ENCODE measurements around the gene CEP57L1. TPM values are rescaled to one million over a fixed set of nuclear protein-coding genes. Genes with fewer than 3 reads are reported as not detected.
"Not testable (repeated sequence)": the region's sequence is repeated elsewhere in the genome, so short reads cannot be mapped to it uniquely, and the experiment has no call there.

The CEP57L1 gene
- total and polyA plus RNA-seq, 2 donors (not counting 1 experiment from before 2014, with no cell fraction given) = 18.6 to 36.0 TPM

DNA sequence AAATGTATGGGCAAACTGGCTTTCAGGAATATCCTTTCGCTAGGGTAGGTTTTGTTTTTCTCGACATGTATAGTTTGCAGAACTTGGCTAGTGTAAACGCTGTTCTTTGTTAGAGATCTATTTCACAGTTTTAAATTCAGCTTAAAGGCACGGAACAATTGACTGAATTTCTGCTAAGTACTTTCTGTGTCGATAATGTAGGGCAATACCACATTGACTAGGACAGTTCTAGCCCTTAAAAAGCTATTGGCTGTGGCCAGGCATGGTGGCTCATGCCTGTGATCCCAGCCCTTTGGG is 92.8 kb downstream of the CEP57L1 start:
- Histone ChIP-seq H3K9ac (ENCODE audit: insufficient read depth, low read length) (no peak overlapping the region), H3K27me3 (ENCODE audit: control insufficient read depth, insufficient read depth, low read length) (peaks cover 9% of the 10 kb centered on the region), H3K79me2 (ENCODE audit: control insufficient read depth, insufficient read depth, low read length) (no peaks in the 10 kb centered on the region), H4K20me1 (ENCODE audit: control insufficient read depth, extremely low read depth, insufficient read depth, low read length) (no peaks in the 10 kb centered on the region), H2AFZ (ENCODE audit: low read length) (no peak overlapping the region), H3K4me3 (replicated peaks in 1 of 4; ENCODE audit: control extremely low read depth in 1 of 4, insufficient read depth in 1 of 4, low read depth in 3 of 4, low read length in 4 of 4) (no peak overlapping the region), H3K27ac (ENCODE audit: insufficient read depth, low read length) (no peak overlapping the region), H3K9me3 (ENCODE audit: control insufficient read depth, insufficient read depth, low read depth, low read length) (no peaks in the 10 kb centered on the region), H3K36me3 (ENCODE audit: control insufficient read depth, insufficient read depth, low read length) (no peaks in the 10 kb centered on the region), H3K4me2 (ENCODE audit: extremely low read depth, insufficient read depth, low read length) (no peak overlapping the region), H3K4me1 (ENCODE audit: control insufficient read depth, extremely low read depth, insufficient read depth, low read length) (no peaks in the 10 kb centered on the region)
- TF ChIP-seq, protein P1, sequence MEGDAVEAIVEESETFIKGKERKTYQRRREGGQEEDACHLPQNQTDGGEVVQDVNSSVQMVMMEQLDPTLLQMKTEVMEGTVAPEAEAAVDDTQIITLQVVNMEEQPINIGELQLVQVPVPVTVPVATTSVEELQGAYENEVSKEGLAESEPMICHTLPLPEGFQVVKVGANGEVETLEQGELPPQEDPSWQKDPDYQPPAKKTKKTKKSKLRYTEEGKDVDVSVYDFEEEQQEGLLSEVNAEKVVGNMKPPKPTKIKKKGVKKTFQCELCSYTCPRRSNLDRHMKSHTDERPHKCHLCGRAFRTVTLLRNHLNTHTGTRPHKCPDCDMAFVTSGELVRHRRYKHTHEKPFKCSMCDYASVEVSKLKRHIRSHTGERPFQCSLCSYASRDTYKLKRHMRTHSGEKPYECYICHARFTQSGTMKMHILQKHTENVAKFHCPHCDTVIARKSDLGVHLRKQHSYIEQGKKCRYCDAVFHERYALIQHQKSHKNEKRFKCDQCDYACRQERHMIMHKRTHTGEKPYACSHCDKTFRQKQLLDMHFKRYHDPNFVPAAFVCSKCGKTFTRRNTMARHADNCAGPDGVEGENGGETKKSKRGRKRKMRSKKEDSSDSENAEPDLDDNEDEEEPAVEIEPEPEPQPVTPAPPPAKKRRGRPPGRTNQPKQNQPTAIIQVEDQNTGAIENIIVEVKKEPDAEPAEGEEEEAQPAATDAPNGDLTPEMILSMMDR (conservative IDR thresholded peaks at IDR 0.05 in 1 of 2, IDR thresholded peaks at IDR 0.05 in 1 of 2; ENCODE audit: low read depth in 1 of 2, low read length in 2 of 2) = no peak
- TF ChIP-seq EZH2 (IDR thresholded peaks at IDR 0.05; ENCODE audit: low read length, missing control alignments) = no peak
- DNase-seq (ENCODE audit: low read depth in 2 of 2) = no peak

DNA sequence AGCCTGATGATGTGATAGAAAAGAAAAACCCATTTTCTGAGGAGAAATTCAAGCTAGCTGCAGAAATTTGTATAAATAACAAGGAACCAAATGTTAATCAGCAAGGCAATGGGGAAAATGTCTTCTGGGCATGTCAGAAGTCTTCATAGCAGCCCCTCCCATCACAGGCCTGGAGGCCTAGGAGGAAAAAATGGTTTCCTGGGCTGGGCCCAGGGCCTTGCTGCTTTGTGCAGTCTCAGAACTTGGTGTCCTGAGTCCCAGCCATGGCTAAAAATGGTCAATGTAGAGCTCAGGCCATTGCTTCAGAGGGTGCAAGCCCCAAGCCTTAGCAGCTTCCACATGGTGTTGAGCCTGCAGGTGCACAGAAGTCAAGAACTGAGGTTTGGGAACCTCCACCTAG is 96.1 kb downstream of the CEP57L1 start:
- H3K9me3 ChIP-seq (ENCODE audit: control insufficient read depth, insufficient read depth, low read depth, low read length); H3K4me2 ChIP-seq (ENCODE audit: extremely low read depth, insufficient read depth, low read length); H3K27ac ChIP-seq (ENCODE audit: insufficient read depth, low read length): not testable (repeated sequence)

DNA sequence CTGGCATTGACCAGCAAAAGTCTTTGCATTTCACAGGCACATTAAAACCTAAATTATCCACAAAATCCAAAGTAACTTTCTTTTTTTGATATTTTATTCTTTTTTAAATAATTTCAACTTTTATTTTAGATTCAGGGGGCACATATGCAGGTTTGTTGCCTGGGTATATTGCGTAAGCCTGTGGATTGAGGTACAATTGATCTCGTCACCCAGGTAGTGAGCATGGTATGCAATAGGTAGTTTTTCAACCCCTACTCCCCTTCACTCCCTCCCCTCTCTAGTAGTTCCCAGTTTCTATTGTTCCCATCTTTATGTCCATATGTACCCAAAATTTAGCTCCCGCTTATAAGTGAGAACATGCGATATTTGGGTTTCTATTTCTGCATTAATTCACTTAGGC is 97.6 kb downstream of the CEP57L1 start:
- Histone ChIP-seq H3K27ac (ENCODE audit: insufficient read depth, low read length) (no peak overlapping the region), H2AFZ (ENCODE audit: low read length) (no peak overlapping the region), H3K4me3 (replicated peaks in 1 of 4; ENCODE audit: control extremely low read depth in 1 of 4, insufficient read depth in 1 of 4, low read depth in 3 of 4, low read length in 4 of 4) (no peak overlapping the region), H3K36me3 (ENCODE audit: control insufficient read depth, insufficient read depth, low read length) (no peaks in the 10 kb centered on the region), H3K27me3 (ENCODE audit: control insufficient read depth, insufficient read depth, low read length) (peaks cover 3% of the 10 kb centered on the region), H3K9me3 (ENCODE audit: control insufficient read depth, insufficient read depth, low read depth, low read length) (no peaks in the 10 kb centered on the region), H3K4me1 (ENCODE audit: control insufficient read depth, extremely low read depth, insufficient read depth, low read length) (no peaks in the 10 kb centered on the region), H4K20me1 (ENCODE audit: control insufficient read depth, extremely low read depth, insufficient read depth, low read length) (no peaks in the 10 kb centered on the region), H3K9ac (ENCODE audit: insufficient read depth, low read length) (no peak overlapping the region), H3K79me2 (ENCODE audit: control insufficient read depth, insufficient read depth, low read length) (no peaks in the 10 kb centered on the region), H3K4me2 (ENCODE audit: extremely low read depth, insufficient read depth, low read length) (no peak overlapping the region)
- DNase-seq (ENCODE audit: low read depth in 2 of 2) = no peak
- TF ChIP-seq EZH2 (IDR thresholded peaks at IDR 0.05; ENCODE audit: low read length, missing control alignments) = no peak
- TF ChIP-seq, protein P1 (conservative IDR thresholded peaks at IDR 0.05 in 1 of 2, IDR thresholded peaks at IDR 0.05 in 1 of 2; ENCODE audit: low read depth in 1 of 2, low read length in 2 of 2) = no peak

More for the DNA sequence above, 96.1 kb downstream of the CEP57L1 start:
- not testable (repeated sequence) for H3K36me3 ChIP-seq (ENCODE audit: control insufficient read depth, insufficient read depth, low read length); H3K79me2 ChIP-seq (ENCODE audit: control insufficient read depth, insufficient read depth, low read length); H3K4me3 ChIP-seq (replicated peaks in 1 of 4; ENCODE audit: control extremely low read depth in 1 of 4, insufficient read depth in 1 of 4, low read depth in 3 of 4, low read length in 4 of 4); H4K20me1 ChIP-seq (ENCODE audit: control insufficient read depth, extremely low read depth, insufficient read depth, low read length); H3K4me1 ChIP-seq (ENCODE audit: control insufficient read depth, extremely low read depth, insufficient read depth, low read length); H3K27me3 ChIP-seq (ENCODE audit: control insufficient read depth, insufficient read depth, low read length); H3K9ac ChIP-seq (ENCODE audit: insufficient read depth, low read length); H2AFZ ChIP-seq (ENCODE audit: low read length); DNase-seq (ENCODE audit: low read depth in 2 of 2)

DNA sequence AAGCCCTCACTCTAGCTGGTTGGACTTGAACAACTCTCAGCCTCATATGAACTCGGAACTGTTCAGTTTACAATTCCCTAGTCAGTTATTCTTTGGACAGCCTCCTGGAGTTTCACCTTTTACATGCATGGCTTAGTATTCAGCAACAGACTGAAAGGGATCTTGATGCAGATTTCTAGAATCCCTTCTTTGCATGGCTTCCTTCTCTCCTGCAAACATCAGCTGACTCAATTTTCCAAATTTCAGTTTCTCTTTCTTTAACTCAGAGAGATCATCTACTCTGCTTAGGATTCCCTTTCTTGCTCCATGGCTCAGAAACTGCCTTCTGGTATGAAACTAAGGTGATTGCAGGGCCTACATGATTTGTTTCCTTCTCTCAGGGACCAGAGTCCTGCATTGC is 99.6 kb downstream of the CEP57L1 start:
- Histone ChIP-seq H3K27ac (ENCODE audit: insufficient read depth, low read length) (no peak overlapping the region), H3K79me2 (ENCODE audit: control insufficient read depth, insufficient read depth, low read length) (no peaks in the 10 kb centered on the region), H3K9ac (ENCODE audit: insufficient read depth, low read length) (no peak overlapping the region), H2AFZ (ENCODE audit: low read length) (no peak overlapping the region), H3K36me3 (ENCODE audit: control insufficient read depth, insufficient read depth, low read length) (no peaks in the 10 kb centered on the region), H3K9me3 (ENCODE audit: control insufficient read depth, insufficient read depth, low read depth, low read length) (no peaks in the 10 kb centered on the region), H3K4me3 (replicated peaks in 1 of 4; ENCODE audit: control extremely low read depth in 1 of 4, insufficient read depth in 1 of 4, low read depth in 3 of 4, low read length in 4 of 4) (no peak overlapping the region), H3K27me3 (ENCODE audit: control insufficient read depth, insufficient read depth, low read length) (peaks cover 3% of the 10 kb centered on the region), H3K4me2 (ENCODE audit: extremely low read depth, insufficient read depth, low read length) (no peak overlapping the region), H4K20me1 (ENCODE audit: control insufficient read depth, extremely low read depth, insufficient read depth, low read length) (no peaks in the 10 kb centered on the region), H3K4me1 (ENCODE audit: control insufficient read depth, extremely low read depth, insufficient read depth, low read length) (no peaks in the 10 kb centered on the region)
- TF ChIP-seq, protein P1 (conservative IDR thresholded peaks at IDR 0.05 in 1 of 2, IDR thresholded peaks at IDR 0.05 in 1 of 2; ENCODE audit: low read depth in 1 of 2, low read length in 2 of 2) = no peak
- no peak for TF ChIP-seq EZH2 (IDR thresholded peaks at IDR 0.05; ENCODE audit: low read length, missing control alignments)
- DNase-seq (ENCODE audit: low read depth in 2 of 2) = no peak

Data from fibroblast of lung (primary cell).